ENCODE data around the gene SPRED1. TPM values are rescaled to one million over a fixed set of nuclear protein-coding genes. Genes with fewer than 3 reads are reported as not detected.

The SPRED1 gene
- total RNA-seq, 1 donor from 2014 or later, result 33.7 TPM

- no peaks in the 10 kb centered on the region for H3K9me3 Mint-ChIP-seq (ENCODE audit: unreplicated experiment)
- H3K27ac Mint-ChIP-seq (ENCODE audit: unreplicated experiment), result no peak overlapping the region
- H3K4me3 Mint-ChIP-seq (ENCODE audit: unreplicated experiment), result no peak overlapping the region
- H3K36me3 Mint-ChIP-seq (ENCODE audit: unreplicated experiment), result peaks cover 21% of the 10 kb centered on the region
- no peak for TF ChIP-seq CTCF (IDR thresholded peaks at IDR 0.05)
- peaks cover 38% of the 10 kb centered on the region for H3K4me1 Mint-ChIP-seq (ENCODE audit: unreplicated experiment)
- no peaks in the 10 kb centered on the region for H3K27me3 Mint-ChIP-seq (ENCODE audit: unreplicated experiment)
- no peak for DNase-seq (ENCODE audit: extremely low spot score, unreplicated experiment)
Measured at GRCh38 chr15:38299216-38299615, 46.6 kb downstream of the SPRED1 start.

GRCh38 chr15:38300395-38300794 lies 47.8 kb downstream of the SPRED1 start:
- Mint-ChIP-seq H3K4me3 (ENCODE audit: unreplicated experiment) (no peak overlapping the region), H3K4me1 (ENCODE audit: unreplicated experiment) (peaks cover 41% of the 10 kb centered on the region), H3K36me3 (ENCODE audit: unreplicated experiment) (peaks cover 23% of the 10 kb centered on the region), H3K27ac (ENCODE audit: unreplicated experiment) (peak overlapping the region; percentile 12), H3K27me3 (ENCODE audit: unreplicated experiment) (no peaks in the 10 kb centered on the region), H3K9me3 (ENCODE audit: unreplicated experiment) (no peaks in the 10 kb centered on the region)
- TF ChIP-seq CTCF (IDR thresholded peaks at IDR 0.05), result no peak
- no peak for DNase-seq (ENCODE audit: extremely low spot score, unreplicated experiment)

GRCh38 chr15:38304481-38304880 lies 51.8 kb downstream of the SPRED1 start:
- Mint-ChIP-seq H3K4me1 (ENCODE audit: unreplicated experiment) (peaks cover 22% of the 10 kb centered on the region), H3K27ac (ENCODE audit: unreplicated experiment) (no peak overlapping the region), H3K36me3 (ENCODE audit: unreplicated experiment) (peaks cover 40% of the 10 kb centered on the region), H3K27me3 (ENCODE audit: unreplicated experiment) (no peaks in the 10 kb centered on the region), H3K4me3 (ENCODE audit: unreplicated experiment) (no peak overlapping the region), H3K9me3 (ENCODE audit: unreplicated experiment) (no peaks in the 10 kb centered on the region)
- no peak for TF ChIP-seq CTCF (IDR thresholded peaks at IDR 0.05)
- no peak for DNase-seq (ENCODE audit: extremely low spot score, unreplicated experiment)

- H3K9me3 Mint-ChIP-seq (ENCODE audit: unreplicated experiment), result no peaks in the 10 kb centered on the region
- no peak for DNase-seq (ENCODE audit: extremely low spot score, unreplicated experiment)
- H3K4me1 Mint-ChIP-seq (ENCODE audit: unreplicated experiment), result peaks cover 15% of the 10 kb centered on the region
- no peak overlapping the region for H3K4me3 Mint-ChIP-seq (ENCODE audit: unreplicated experiment)
- TF ChIP-seq CTCF (IDR thresholded peaks at IDR 0.05), result no peak
- H3K27me3 Mint-ChIP-seq (ENCODE audit: unreplicated experiment), result no peaks in the 10 kb centered on the region
- H3K36me3 Mint-ChIP-seq (ENCODE audit: unreplicated experiment), result peaks cover 37% of the 10 kb centered on the region
- H3K27ac Mint-ChIP-seq (ENCODE audit: unreplicated experiment), result no peak overlapping the region
Measured at GRCh38 chr15:38307251-38307650, 54.6 kb downstream of the SPRED1 start.

- H3K9me3 Mint-ChIP-seq (ENCODE audit: unreplicated experiment), result no peaks in the 10 kb centered on the region
- H3K36me3 Mint-ChIP-seq (ENCODE audit: unreplicated experiment), result peaks cover 32% of the 10 kb centered on the region
- H3K27ac Mint-ChIP-seq (ENCODE audit: unreplicated experiment), result no peak overlapping the region
Measured at GRCh38 chr15:38307861-38308641, 55.4 kb downstream of the SPRED1 start.

More at GRCh38 chr15:38307861-38308641, 55.4 kb downstream of the SPRED1 start:
- no peak for DNase-seq (ENCODE audit: extremely low spot score, unreplicated experiment)
- TF ChIP-seq CTCF (IDR thresholded peaks at IDR 0.05), result no peak
- Mint-ChIP-seq H3K27me3 (ENCODE audit: unreplicated experiment) (no peaks in the 10 kb centered on the region), H3K4me1 (ENCODE audit: unreplicated experiment) (peaks cover 11% of the 10 kb centered on the region), H3K4me3 (ENCODE audit: unreplicated experiment) (no peak overlapping the region)

Data from osteocyte (in vitro differentiated cells).